A549 (cell line): ENCODE measurements around the gene SYNPR. TPM values are rescaled to one million over a fixed set of nuclear protein-coding genes. Genes with fewer than 3 reads are reported as not detected.

ENCODE experiments used
- ATAC-seq, 2 experiments: fragments of 200-7000 bp in 1 of 2; fragments of >200 bp in 1 of 2; cut with Nextera tagmentation in 1 of 2; cut with Tn5 transposase in 1 of 2; 3 replicates each; pipeline versions ENCODE4 v1.8.0 to v1.9.1; 2018 to 2020; ENCODE audit warnings: mild to moderate bottlenecking in 1 of 2, moderate library complexity in 1 of 2
- CTCF ChIA-PET: fragments of 300-600 bp; sonication (Branson Sonifier 250); formaldehyde crosslinking; extraction: SDS; loops from one replicate; lab custom pipeline; 2021; ENCODE audit warnings: antibody characterized with exemption, inconsistent platforms; lab: Yijun Ruan, JAX
- POLR2A ChIA-PET: fragments of 350-600 bp; formaldehyde crosslinking; extraction: SDS; loops from one replicate; lab custom pipeline; 2021; ENCODE audit warnings: antibody characterized with exemption, inconsistent platforms; lab: Yijun Ruan, JAX
- DNase-seq, 2 experiments: peaks; one replicate each; pipeline versions ENCODE4 v3.0.0 to v3.0.0-alpha.2; 2011 to 2016; ENCODE audit warnings: low read depth in 1 of 2, low spot score in 1 of 2
- FAIRE-seq: peaks from 2 replicates; lab custom pipeline; 2011; peaks lifted over from hg19 to GRCh38; lab: Jason Lieb, UNC
- H3K27ac ChIP-seq, 2 experiments: fragments of >200 bp; sonication (Bioruptor Twin); formaldehyde crosslinking; 3 replicates each; pipeline ENCODE4 v1.5.1; 2016 to 2017
- H3K4me1 ChIP-seq: fragments of >200 bp; sonication (Bioruptor Twin); formaldehyde crosslinking; 3 replicates; pipeline ENCODE4 v1.6.1; 2016
- H3K4me2 ChIP-seq: fragments of >200 bp; sonication (Bioruptor Twin); formaldehyde crosslinking; 3 replicates; pipeline ENCODE4 v1.6.1; 2016
- H3K4me3 ChIP-seq: fragments of >200 bp; sonication (Bioruptor Twin); formaldehyde crosslinking; 3 replicates; pipeline ENCODE4 v1.5.1; 2016
- H3K9me3 ChIP-seq: fragments of >200 bp; sonication (Bioruptor Twin); formaldehyde crosslinking; 3 replicates; pipeline ENCODE4 v1.6.1; 2016
- CBX8 ChIP-seq: fragments of 200-600 bp; sonication (generic); IDR thresholded peaks from 2 replicates; pipeline ENCODE4 v1.6.1; 2016
- ESRRA ChIP-seq: fragments of 150-350 bp; IDR thresholded peaks from 2 replicates; pipeline ENCODE4 v1.6.1; 2014; ENCODE audit warnings: mild to moderate bottlenecking, low read length, borderline replicate concordance
- FOSB ChIP-seq: fragments of 250-450 bp; sonication (Bioruptor Pico); IDR thresholded peaks from 2 replicates; pipeline ENCODE4 v1.5.0; 2020; ENCODE audit warnings: mild to moderate bottlenecking, moderate library complexity
- FOSL2 ChIP-seq, 2 experiments: fragments of 450-650 bp in 1 of 2; fragments of >200 bp in 1 of 2; sonication (Bioruptor Twin) in 1 of 2; formaldehyde crosslinking; IDR thresholded peaks; 2 replicates each; pipeline versions ENCODE4 v1.5.0 to v1.6.1; 2016 to 2020; ENCODE audit warnings: mild to moderate bottlenecking in 1 of 2, moderate library complexity in 1 of 2
- FOXS1 ChIP-seq: fragments of 250-450 bp; sonication (Bioruptor Pico); IDR thresholded peaks from 2 replicates; pipeline ENCODE4 v1.5.0; 2020; ENCODE audit warnings: mild to moderate bottlenecking, moderate library complexity
- GATA3 ChIP-seq: IDR thresholded peaks from 2 replicates; pipeline ENCODE4 v1.6.1; 2012; ENCODE audit warnings: borderline replicate concordance
- HOXB13 ChIP-seq: fragments of 250-450 bp; sonication (Bioruptor Pico); IDR thresholded peaks from 2 replicates; pipeline ENCODE4 v1.5.0; 2020; ENCODE audit warnings: low read depth, mild to moderate bottlenecking, moderate library complexity
- JUN ChIP-seq, 2 experiments: fragments of >200 bp; sonication (Bioruptor Twin); formaldehyde crosslinking; IDR thresholded peaks; 2 replicates in 1 of 2; 3 replicates in 1 of 2; pipeline ENCODE4 v1.6.1; 2016 to 2017
- NR3C1 ChIP-seq: fragments of >200 bp; sonication (Bioruptor Twin); formaldehyde crosslinking; IDR thresholded peaks from 3 replicates; pipeline ENCODE4 v1.6.1; 2017
- PHF8 ChIP-seq: fragments of 200-600 bp; sonication (generic); IDR thresholded peaks from 2 replicates; pipeline ENCODE4 v1.6.1; 2016; ENCODE audit warnings: low read depth, mild to moderate bottlenecking, antibody characterized with exemption, moderate library complexity, borderline replicate concordance
- RAD21 ChIP-seq, 2 experiments: fragments of >200 bp in 1 of 2; sonication (Bioruptor Twin) in 1 of 2; formaldehyde crosslinking in 1 of 2; IDR thresholded peaks in 1 of 2; conservative IDR thresholded peaks in 1 of 2; 2 replicates in 1 of 2; 3 replicates in 1 of 2; pipeline ENCODE4 v1.6.1; 2012 to 2018; ENCODE audit warnings: inconsistent platforms in 1 of 2
- RCOR1 ChIP-seq: fragments of 150-350 bp; IDR thresholded peaks from 2 replicates; pipeline ENCODE4 v1.6.1; 2014; ENCODE audit warnings: antibody characterized with exemption, low read length, low read depth
- SMC3 ChIP-seq: fragments of >200 bp; sonication (Bioruptor Twin); formaldehyde crosslinking; IDR thresholded peaks from 3 replicates; pipeline ENCODE4 v1.6.1; 2018; ENCODE audit warnings: inconsistent platforms
- SREBF2 ChIP-seq: fragments of 450-650 bp; IDR thresholded peaks from 2 replicates; pipeline ENCODE4 v1.6.1; 2014; ENCODE audit warnings: mild to moderate bottlenecking, moderate library complexity
- ZC3H11A ChIP-seq: fragments of 450-650 bp; IDR thresholded peaks from 2 replicates; pipeline ENCODE4 v1.6.1; 2014; ENCODE audit warnings: antibody characterized with exemption, mild to moderate bottlenecking
- ZFP36 ChIP-seq: fragments of 450-650 bp; IDR thresholded peaks from 2 replicates; pipeline ENCODE4 v1.6.1; 2014; ENCODE audit warnings: borderline replicate concordance; ENCODE audit not compliant: partially characterized antibody
- WGBS: methylation state at CpG from one replicate; pipeline ENCODE4 v1.1.6; 2017; ENCODE audit errors: missing lambda C conversion rate; 5-methylcytosine and 5-hydroxymethylcytosine counted together
- polyA plus RNA-seq, 4 experiments: library from polyadenylated mRNA; depleted of rRNA in 3 of 4; stranded (reverse); fragments of >200 nt; fragmentation: RNase III in 1 of 4; extraction: RNeasy Plus Mini Kit Qiagen cat#74134 plus additional on column Dnase treatment in 1 of 4; gene quantifications; 2 replicates in 3 of 4; 3 replicates in 1 of 4; pipeline ENCODE4 v1.2.3, GENCODE V29; 2011 to 2017
- TF ChIP-seq, protein P1 (sequence below): fragments of 200-600 bp; sonication (generic); IDR thresholded peaks from 2 replicates; pipeline ENCODE4 v1.6.1; 2016; ENCODE audit warnings: antibody characterized with exemption, mild to moderate bottlenecking, moderate library complexity
- TF ChIP-seq, protein P2 (sequence below): IDR thresholded peaks from 2 replicates; pipeline ENCODE4 v1.6.1; 2012
- TF ChIP-seq, protein P3 (sequence below): fragments of 250-450 bp; sonication (Bioruptor Pico); IDR thresholded peaks from 2 replicates; pipeline ENCODE4 v1.5.0; 2021; ENCODE audit warnings: mild to moderate bottlenecking, moderate library complexity, borderline replicate concordance

Gene SYNPR
- polyA plus RNA-seq, 2 of the 4 experiments (the other 2 are of a cell fraction): not detected

GRCh38 chr3:63492464-63492863 is 214.4 kb downstream of the SYNPR start:
- no peak overlapping the region for H3K4me3 ChIP-seq
- CTCF ChIA-PET: no interaction called here
- no peak for DNase-seq

DNA sequence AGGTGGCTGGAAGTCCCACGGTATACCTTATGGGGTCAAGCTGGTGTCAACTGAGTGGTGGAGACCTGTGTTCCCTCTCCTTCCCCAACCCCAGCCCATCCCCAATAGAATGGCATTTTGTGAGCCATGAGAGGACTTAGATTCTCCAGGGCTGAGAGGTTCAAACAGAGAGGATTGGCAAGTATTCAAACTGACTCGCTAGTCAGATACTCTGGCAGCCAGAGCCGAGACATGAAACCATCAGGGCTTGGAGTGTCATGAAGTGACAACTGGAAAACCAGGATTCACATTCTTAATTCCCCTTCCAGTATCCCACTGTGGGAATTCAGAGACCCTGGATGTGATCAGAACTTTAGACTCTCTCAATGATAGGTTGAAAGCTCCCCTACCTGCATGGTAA is 215.0 kb downstream of the SYNPR start:
- FAIRE-seq (no peak), DNase-seq (no peak), ATAC-seq (no peak)
- CTCF ChIA-PET: no interaction called here
- WGBS: 0% methylated on average over 3 of the region's 3 CpGs
- no peak overlapping the region for H3K27ac ChIP-seq
- TF ChIP-seq CBX8 (no peak), FOSB (no peak), SMC3 (no peak), GATA3 (no peak), FOXS1 (CRISPR knock-in tag) (no peak), FOSL2 (IDR thresholded peaks at IDR 0.05) (no peak), FOSL2 (CRISPR knock-in tag; IDR thresholded peaks at IDR 0.05) (no peak), RAD21 (conservative IDR thresholded peaks at IDR 0.05 in 1 of 2, IDR thresholded peaks at IDR 0.05 in 1 of 2) (no peak)
- TF ChIP-seq, all 56 proteins: peak for 0
- Histone ChIP-seq H3K4me3 (no peak overlapping the region), H3K4me1 (no peaks in the 10 kb centered on the region), H3K4me2 (no peak overlapping the region), H3K9me3 (no peaks in the 10 kb centered on the region)
- POLR2A ChIA-PET: no interaction called here

More at GRCh38 chr3:63492464-63492863, 214.4 kb downstream of the SYNPR start:
- Histone ChIP-seq H3K4me2 (no peak overlapping the region), H3K4me1 (no peaks in the 10 kb centered on the region)
- TF ChIP-seq ZC3H11A (no peak), PHF8 (no peak), ESRRA (no peak), GATA3 (no peak), FOSL2 (IDR thresholded peaks at IDR 0.05) (no peak), FOSL2 (CRISPR knock-in tag; IDR thresholded peaks at IDR 0.05) (no peak), HOXB13 (CRISPR knock-in tag) (no peak), JUN (IDR thresholded peaks at IDR 0.05) (no peak), ZFP36 (no peak)
- TF ChIP-seq, protein P1, sequence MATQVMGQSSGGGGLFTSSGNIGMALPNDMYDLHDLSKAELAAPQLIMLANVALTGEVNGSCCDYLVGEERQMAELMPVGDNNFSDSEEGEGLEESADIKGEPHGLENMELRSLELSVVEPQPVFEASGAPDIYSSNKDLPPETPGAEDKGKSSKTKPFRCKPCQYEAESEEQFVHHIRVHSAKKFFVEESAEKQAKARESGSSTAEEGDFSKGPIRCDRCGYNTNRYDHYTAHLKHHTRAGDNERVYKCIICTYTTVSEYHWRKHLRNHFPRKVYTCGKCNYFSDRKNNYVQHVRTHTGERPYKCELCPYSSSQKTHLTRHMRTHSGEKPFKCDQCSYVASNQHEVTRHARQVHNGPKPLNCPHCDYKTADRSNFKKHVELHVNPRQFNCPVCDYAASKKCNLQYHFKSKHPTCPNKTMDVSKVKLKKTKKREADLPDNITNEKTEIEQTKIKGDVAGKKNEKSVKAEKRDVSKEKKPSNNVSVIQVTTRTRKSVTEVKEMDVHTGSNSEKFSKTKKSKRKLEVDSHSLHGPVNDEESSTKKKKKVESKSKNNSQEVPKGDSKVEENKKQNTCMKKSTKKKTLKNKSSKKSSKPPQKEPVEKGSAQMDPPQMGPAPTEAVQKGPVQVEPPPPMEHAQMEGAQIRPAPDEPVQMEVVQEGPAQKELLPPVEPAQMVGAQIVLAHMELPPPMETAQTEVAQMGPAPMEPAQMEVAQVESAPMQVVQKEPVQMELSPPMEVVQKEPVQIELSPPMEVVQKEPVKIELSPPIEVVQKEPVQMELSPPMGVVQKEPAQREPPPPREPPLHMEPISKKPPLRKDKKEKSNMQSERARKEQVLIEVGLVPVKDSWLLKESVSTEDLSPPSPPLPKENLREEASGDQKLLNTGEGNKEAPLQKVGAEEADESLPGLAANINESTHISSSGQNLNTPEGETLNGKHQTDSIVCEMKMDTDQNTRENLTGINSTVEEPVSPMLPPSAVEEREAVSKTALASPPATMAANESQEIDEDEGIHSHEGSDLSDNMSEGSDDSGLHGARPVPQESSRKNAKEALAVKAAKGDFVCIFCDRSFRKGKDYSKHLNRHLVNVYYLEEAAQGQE: no peak
- TF ChIP-seq, all 56 proteins: peak for 0
- no peaks in the 10 kb centered on the region for H3K9me3 ChIP-seq
- H3K27ac ChIP-seq: no peak overlapping the region
- 37% methylated on average over 2 of the region's 2 CpGs for WGBS
- FAIRE-seq (no peak), ATAC-seq (no peak)
- POLR2A ChIA-PET: no interaction called here

GRCh38 chr3:63494646-63495045 is 216.5 kb downstream of the SYNPR start:
- no peak for ATAC-seq
- no peaks in the 10 kb centered on the region for H3K9me3 ChIP-seq
- H3K4me2 ChIP-seq: no peak overlapping the region
- 6% methylated on average over 1 of the region's 1 CpG for WGBS
- H3K4me3 ChIP-seq: no peak overlapping the region
- no peak for TF ChIP-seq SREBF2
- no peak for TF ChIP-seq RCOR1
- no peak for TF ChIP-seq FOXS1 (CRISPR knock-in tag)
- TF ChIP-seq, all 56 proteins: peak for 0
- FAIRE-seq (no peak), DNase-seq (no peak)
- H3K27ac ChIP-seq: no peak overlapping the region
- POLR2A ChIA-PET: no interaction called here
- no peaks in the 10 kb centered on the region for H3K4me1 ChIP-seq
- CTCF ChIA-PET: no interaction called here

DNA sequence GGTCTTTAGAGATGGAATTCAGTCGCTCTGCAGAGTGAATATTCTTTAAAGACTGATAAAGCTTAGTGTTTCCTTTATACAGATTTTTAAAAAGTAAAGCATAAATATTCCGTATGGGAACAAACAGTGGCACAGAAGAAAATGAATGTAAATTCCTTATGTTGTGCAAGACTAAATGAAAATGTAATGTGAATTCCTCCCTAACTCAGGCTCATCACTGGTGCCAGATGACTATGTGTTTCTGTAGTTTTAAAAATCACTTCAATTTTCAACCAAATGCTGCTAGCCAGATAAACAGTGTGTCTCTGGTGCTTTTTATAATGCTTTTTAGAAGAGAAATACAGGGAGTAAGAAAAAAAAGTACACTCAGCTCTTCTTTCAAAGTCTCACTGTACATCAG is 219.5 kb downstream of the SYNPR start:
- WGBS: 12% methylated on average over 2 of the region's 2 CpGs
- no peak for ATAC-seq
- H3K4me2 ChIP-seq: no peak overlapping the region
- no peak overlapping the region for H3K4me3 ChIP-seq
- no peak for DNase-seq
- H3K9me3 ChIP-seq: no peaks in the 10 kb centered on the region
- CTCF ChIA-PET: no interaction called here
- POLR2A ChIA-PET: no interaction called here
- no peak for FAIRE-seq
- TF ChIP-seq, protein P2, sequence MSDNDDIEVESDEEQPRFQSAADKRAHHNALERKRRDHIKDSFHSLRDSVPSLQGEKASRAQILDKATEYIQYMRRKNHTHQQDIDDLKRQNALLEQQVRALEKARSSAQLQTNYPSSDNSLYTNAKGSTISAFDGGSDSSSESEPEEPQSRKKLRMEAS: no peak
- TF ChIP-seq NR3C1 (no peak), FOXS1 (CRISPR knock-in tag) (no peak), SREBF2 (no peak)
- TF ChIP-seq, protein P3, sequence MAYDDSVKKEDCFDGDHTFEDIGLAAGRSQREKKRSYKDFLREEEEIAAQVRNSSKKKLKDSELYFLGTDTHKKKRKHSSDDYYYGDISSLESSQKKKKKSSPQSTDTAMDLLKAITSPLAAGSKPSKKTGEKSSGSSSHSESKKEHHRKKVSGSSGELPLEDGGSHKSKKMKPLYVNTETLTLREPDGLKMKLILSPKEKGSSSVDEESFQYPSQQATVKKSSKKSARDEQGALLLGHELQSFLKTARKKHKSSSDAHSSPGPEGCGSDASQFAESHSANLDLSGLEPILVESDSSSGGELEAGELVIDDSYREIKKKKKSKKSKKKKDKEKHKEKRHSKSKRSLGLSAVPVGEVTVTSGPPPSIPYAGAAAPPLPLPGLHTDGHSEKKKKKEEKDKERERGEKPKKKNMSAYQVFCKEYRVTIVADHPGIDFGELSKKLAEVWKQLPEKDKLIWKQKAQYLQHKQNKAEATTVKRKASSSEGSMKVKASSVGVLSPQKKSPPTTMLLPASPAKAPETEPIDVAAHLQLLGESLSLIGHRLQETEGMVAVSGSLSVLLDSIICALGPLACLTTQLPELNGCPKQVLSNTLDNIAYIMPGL (CRISPR knock-in tag): no peak
- H3K27ac ChIP-seq: no peak overlapping the region
- no peaks in the 10 kb centered on the region for H3K4me1 ChIP-seq
